Measurements from ENCODE around the gene MICALL2. TPM values are rescaled to one million over a fixed set of nuclear protein-coding genes. Genes with fewer than 3 reads are reported as not detected.

Gene MICALL2
- polyA plus RNA-seq, 2 of the 4 experiments (the other 2 are of a cell fraction): 6.1 to 20.6 TPM

DNA sequence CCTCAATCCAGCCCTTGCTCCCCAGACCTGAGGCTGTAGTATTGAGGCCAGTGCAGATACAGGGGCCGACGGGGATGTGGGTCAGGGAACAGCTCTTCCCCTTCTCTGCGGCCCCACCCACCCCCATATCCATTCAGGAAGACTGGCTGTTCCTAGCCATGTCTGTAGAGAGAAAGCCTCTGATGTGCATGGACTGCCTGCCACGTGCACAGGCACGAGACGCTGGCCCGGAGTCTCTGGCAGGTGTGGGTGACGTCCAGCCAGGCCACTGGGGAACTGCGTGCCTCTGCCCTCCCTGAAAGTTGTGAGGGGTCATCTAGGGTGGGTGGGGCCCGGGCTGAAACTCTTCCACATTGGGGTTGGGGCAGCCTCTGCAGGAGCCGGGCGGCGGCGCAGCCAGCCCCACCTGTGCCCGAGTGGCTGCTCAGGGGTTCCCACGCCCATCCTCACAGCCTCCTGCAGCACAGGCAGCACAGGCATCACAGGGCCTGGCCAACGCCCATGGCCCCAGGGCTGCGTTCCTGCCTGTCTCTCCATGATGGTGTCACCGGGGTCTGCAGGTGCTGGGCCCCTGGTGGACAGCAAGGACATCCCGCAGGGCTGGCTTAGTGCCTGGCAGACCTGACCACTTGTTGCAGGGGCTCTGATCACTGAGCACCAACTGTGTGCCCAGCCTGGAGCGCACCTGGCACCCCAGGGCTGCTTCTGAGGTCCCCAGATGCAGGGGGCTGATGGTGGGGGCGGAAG, 27.5 kb downstream of the MICALL2 start:
- FAIRE-seq (no peak), ATAC-seq (peak; percentile 21 to 39; a peak in 4 of 6 replicates), DNase-seq (ENCODE audit: low read depth in 1 of 2, low spot score in 1 of 2) (no peak)
- Histone ChIP-seq H3K27ac (no peak overlapping the region), H3K4me2 (0 out of 3 replicates have a peak overlapping the region, but pooled peaks have one; percentile 32), H3K9me3 (no peaks in the 10 kb centered on the region), H3K4me1 (peaks cover 4% of the 10 kb centered on the region; the same call in 2 of the 3 replicates), H3K4me3 (no peak overlapping the region)
- TF ChIP-seq PHF8 (IDR thresholded peaks at IDR 0.05; ENCODE audit: borderline replicate concordance, low read depth): no peak
- no peak for TF ChIP-seq POLR2AphosphoS2 (conservative IDR thresholded peaks at IDR 0.05; ENCODE audit: low read length)
- TF ChIP-seq, protein P1, sequence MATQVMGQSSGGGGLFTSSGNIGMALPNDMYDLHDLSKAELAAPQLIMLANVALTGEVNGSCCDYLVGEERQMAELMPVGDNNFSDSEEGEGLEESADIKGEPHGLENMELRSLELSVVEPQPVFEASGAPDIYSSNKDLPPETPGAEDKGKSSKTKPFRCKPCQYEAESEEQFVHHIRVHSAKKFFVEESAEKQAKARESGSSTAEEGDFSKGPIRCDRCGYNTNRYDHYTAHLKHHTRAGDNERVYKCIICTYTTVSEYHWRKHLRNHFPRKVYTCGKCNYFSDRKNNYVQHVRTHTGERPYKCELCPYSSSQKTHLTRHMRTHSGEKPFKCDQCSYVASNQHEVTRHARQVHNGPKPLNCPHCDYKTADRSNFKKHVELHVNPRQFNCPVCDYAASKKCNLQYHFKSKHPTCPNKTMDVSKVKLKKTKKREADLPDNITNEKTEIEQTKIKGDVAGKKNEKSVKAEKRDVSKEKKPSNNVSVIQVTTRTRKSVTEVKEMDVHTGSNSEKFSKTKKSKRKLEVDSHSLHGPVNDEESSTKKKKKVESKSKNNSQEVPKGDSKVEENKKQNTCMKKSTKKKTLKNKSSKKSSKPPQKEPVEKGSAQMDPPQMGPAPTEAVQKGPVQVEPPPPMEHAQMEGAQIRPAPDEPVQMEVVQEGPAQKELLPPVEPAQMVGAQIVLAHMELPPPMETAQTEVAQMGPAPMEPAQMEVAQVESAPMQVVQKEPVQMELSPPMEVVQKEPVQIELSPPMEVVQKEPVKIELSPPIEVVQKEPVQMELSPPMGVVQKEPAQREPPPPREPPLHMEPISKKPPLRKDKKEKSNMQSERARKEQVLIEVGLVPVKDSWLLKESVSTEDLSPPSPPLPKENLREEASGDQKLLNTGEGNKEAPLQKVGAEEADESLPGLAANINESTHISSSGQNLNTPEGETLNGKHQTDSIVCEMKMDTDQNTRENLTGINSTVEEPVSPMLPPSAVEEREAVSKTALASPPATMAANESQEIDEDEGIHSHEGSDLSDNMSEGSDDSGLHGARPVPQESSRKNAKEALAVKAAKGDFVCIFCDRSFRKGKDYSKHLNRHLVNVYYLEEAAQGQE (IDR thresholded peaks at IDR 0.05): no peak
- POLR2A ChIA-PET: no interaction called here
- CTCF ChIA-PET: interaction anchor here (0.6 to 10.9 kb wide), 46 partner anchors 8 to 412 kb away, joined by 3 to 90 read pairs (median 4); partner anchors contain the start of gene MICALL2
- WGBS (ENCODE audit: missing lambda C conversion rate): 37% methylated on average over 9 of the region's 22 CpGs

DNA sequence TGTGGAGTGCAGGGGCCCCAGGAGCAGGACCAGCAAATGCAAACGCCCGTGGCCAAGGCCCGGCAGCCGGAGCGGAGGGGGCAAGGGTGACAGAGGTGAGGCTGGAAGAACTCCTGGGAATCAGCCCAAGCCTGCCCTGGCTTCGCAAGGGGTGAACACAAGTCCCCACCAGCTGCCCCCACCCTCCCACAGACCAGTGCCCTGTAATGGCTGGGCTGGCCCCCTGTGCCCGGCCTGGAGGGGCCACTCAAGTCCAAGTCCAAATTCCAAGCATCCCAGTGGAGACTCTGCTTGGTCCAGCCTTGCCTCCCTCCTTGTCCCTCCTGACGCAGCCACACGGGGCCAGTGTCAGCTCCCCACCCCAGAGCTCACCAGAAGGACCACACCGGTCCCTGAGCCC, 28.0 kb downstream of the MICALL2 start:
- ATAC-seq (peak; percentile 10 to 40; a peak in 3 of 6 replicates), DNase-seq (ENCODE audit: low read depth in 1 of 2, low spot score in 1 of 2) (no peak), FAIRE-seq (no peak)
- no peak overlapping the region for H3K27ac ChIP-seq
- 75% methylated on average over 10 of the region's 10 CpGs for WGBS (ENCODE audit: missing lambda C conversion rate)
- H3K4me2 ChIP-seq: no peak overlapping the region
- peaks cover 4% of the 10 kb centered on the region; the same call in 2 of the 3 replicates for H3K4me1 ChIP-seq
- H3K9me3 ChIP-seq: no peaks in the 10 kb centered on the region
- POLR2A ChIA-PET: no interaction called here
- TF ChIP-seq HDAC2 (IDR thresholded peaks at IDR 0.05) (no peak), MYC (IDR thresholded peaks at IDR 0.05; ENCODE audit: borderline replicate concordance, low read length) (no peak), ZSCAN20 (CRISPR knock-in tag; IDR thresholded peaks at IDR 0.05) (no peak)
- H3K4me3 ChIP-seq: no peak overlapping the region
- CTCF ChIA-PET: interaction anchor here (0.6 to 10.9 kb wide), 12 partner anchors 9 to 412 kb away, joined by 3 to 90 read pairs (median 18); partner anchors contain the start of gene MICALL2

GRCh38 chr7:1430056-1430845, 29.0 kb downstream of the MICALL2 start:
- Histone ChIP-seq H3K4me2 (no peak overlapping the region), H3K9me3 (no peaks in the 10 kb centered on the region), H3K27ac (no peak overlapping the region), H3K4me1 (peaks cover 4% of the 10 kb centered on the region; the same call in 2 of the 3 replicates), H3K4me3 (no peak overlapping the region)
- ChIA-PET POLR2A (no interaction called here), CTCF (interaction anchor here (1.2 to 10.9 kb wide), 10 partner anchors 10 to 250 kb away, joined by 3 to 90 read pairs (median 11); no protein-coding TSS in a partner anchor)
- ATAC-seq (no peak), FAIRE-seq (no peak), DNase-seq (ENCODE audit: low read depth in 1 of 2, low spot score in 1 of 2) (no peak)
- TF ChIP-seq RFX5 (IDR thresholded peaks at IDR 0.05) (no peak), ZC3H11A (IDR thresholded peaks at IDR 0.05) (no peak), GATA3 (IDR thresholded peaks at IDR 0.05; ENCODE audit: borderline replicate concordance) (no peak), EP300 (IDR thresholded peaks at IDR 0.05) (no peak), MAZ (IDR thresholded peaks at IDR 0.05; ENCODE audit: borderline replicate concordance, low read depth, low read length) (no peak), MYC (IDR thresholded peaks at IDR 0.05; ENCODE audit: borderline replicate concordance, low read length) (no peak), RAD21 (conservative IDR thresholded peaks at IDR 0.05 in 1 of 2, IDR thresholded peaks at IDR 0.05 in 1 of 2) (no peak), SMC3 (IDR thresholded peaks at IDR 0.05) (no peak), JUNB (IDR thresholded peaks at IDR 0.05) (no peak), FOSB (CRISPR knock-in tag; IDR thresholded peaks at IDR 0.05) (no peak), MAFK (IDR thresholded peaks at IDR 0.05; ENCODE audit: partially characterized antibody) (no peak), NFE2L2 (conservative IDR thresholded peaks at IDR 0.05; ENCODE audit: low read length) (no peak), ZFP36 (IDR thresholded peaks at IDR 0.05; ENCODE audit: borderline replicate concordance, partially characterized antibody) (no peak), EHMT2 (IDR thresholded peaks at IDR 0.05; ENCODE audit: low read depth) (no peak)
- TF ChIP-seq, protein P2, sequence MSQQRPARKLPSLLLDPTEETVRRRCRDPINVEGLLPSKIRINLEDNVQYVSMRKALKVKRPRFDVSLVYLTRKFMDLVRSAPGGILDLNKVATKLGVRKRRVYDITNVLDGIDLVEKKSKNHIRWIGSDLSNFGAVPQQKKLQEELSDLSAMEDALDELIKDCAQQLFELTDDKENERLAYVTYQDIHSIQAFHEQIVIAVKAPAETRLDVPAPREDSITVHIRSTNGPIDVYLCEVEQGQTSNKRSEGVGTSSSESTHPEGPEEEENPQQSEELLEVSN (IDR thresholded peaks at IDR 0.05; ENCODE audit: borderline replicate concordance, low read depth): no peak
- TF ChIP-seq, protein P3, sequence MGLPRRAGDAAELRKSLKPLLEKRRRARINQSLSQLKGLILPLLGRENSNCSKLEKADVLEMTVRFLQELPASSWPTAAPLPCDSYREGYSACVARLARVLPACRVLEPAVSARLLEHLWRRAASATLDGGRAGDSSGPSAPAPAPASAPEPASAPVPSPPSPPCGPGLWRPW (IDR thresholded peaks at IDR 0.05): no peak
- WGBS (ENCODE audit: missing lambda C conversion rate): 92% methylated on average over 17 of the region's 32 CpGs

Data from A549 (cell line).